Fibroblast of peridontal ligament (primary cell): ENCODE measurements around the gene KISS1.

Source experiments
- DNase-seq: peaks from one replicate; pipeline ENCODE4 v3.0.0-alpha.2; 2010; ENCODE audit errors: extremely low read depth

The KISS1 gene

DNA sequence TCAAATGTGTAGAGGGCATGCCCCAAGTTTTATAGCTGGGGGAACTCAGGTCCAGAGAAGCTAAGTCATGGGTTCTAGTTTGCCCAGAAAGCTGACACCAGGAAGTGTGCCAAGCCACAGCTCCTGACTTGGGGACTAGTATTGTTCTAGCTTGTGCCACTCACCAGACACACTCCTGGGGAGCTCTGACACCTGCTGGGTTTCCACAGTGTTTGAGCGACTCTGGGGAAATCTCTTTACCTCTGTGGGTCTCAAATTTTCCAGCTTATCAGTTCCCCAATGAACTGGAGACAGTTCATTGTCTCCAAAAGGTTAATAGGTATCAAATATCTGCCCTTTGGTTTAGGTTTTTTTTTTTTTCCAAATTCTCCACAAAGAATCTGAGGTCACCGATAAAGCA is 4.2 kb downstream of the KISS1 start:
- no peak for DNase-seq

DNA sequence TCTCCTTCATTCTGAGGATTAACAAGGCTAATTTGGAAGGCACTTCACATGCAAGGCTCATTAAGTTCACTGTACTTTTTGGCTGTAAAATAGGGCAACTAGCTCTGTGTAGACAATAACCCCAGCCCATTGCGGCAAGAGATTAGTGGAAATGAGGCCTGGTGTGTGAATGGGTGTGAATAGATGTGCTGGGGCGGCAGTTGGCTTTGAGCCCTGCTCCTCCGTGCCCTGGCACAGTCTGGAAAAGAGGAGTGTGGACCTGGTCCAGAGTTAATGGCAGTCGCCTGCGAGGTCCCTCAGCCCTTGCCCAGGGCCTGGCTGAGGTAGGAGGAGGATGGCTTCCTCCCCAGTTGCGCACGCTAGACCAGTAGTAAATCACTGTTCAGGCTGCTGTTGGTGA is 4.8 kb downstream of the KISS1 start:
- no peak for DNase-seq

DNA sequence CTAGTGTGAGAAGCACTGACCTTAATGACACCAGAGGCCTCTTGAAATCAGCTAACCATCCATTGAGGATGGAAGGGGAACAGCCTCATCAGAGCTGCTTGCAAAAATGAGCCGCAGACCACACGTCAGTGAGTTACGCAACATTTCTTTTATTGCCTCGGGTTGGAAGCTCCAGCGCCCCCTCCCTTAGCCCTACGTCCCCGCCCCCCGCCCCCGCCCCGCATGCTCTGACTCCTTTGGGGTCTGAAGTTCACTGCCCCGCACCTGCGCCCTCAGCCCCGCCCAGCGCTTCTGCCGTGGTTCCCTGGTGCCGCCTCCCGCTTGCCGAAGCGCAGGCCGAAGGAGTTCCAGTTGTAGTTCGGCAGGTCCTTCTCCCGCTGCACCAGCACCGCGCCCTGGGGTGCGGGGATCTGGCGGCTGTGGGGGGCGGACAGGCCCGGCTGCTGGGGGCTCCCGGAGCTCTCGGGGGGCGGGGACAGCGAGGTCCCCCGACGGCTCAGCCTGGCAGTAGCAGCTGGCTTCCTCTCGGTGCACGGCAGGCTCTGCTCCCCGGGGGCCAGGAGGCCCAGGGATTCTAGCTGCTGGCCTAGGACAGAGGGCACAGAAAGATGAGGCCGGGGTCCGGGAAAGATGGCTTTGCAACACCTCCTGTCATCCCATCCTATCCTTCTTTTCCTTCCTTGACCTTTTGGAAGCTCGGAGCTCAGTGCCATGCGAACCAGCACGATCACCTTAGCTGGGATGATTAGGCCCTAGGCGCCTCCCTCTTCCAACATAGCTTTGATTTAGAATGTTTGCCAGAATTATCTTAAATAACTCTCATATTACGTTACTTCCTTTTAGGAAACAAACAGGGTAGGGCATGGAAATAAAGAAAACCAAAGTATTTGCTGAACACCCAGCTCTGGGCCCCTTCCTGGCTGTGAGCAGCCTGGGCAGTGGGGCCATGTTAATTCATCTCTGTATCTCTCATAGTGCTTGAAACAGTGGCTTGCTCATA is 5.8 kb downstream of the KISS1 start:
- peak; percentile 40 for DNase-seq

DNA sequence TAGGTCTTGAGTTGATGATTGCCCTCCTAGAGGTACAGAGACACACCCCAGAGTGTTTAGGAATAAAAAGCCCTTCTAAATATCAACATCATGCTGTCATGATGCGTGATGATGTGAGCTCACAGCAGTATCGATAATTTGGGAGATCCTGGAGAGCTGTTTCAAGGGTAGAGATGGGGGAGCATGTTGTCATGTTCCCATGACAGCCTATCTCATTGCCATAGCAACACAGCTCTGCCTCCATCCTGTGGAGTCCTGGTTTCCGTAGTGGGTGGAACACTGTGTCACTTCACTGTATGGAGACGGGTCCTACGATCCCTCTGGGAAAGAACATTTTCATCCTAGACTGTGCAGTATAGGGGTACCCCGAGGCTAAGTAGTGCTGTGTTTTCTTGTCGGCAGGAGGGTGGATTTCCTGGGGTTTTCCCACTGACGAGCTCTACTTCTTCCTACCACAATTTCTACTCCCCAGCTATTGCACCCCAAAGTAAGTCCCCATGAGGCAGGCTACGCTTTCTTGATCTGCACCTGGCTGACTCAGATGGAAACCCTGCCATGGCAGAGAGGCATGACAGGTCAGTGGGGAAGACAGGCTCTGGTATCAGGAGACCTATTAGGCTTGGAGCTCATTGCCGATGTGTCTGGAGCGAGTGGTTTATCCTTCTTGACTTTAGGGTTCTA is 7.2 kb downstream of the KISS1 start:
- DNase-seq: no peak

DNA sequence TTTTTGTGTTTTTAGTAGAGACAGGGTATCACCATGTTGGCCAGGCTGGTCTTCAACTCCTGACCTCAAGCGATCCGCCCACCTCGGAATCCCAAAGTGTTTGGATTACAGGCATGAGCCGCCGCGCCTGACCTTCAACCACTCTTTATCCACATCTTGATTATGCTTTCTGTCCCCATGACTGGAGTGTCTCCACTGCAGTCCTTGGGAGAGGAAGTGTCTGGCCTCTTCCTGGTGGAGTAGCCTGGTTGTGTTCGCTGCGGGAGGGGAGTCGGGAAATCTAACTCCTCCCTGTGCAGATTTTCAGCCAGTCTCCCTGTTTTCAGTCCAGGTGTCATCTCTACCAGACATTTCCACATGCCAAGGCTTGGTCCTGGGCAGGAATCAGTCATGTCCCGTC is 9.7 kb downstream of the KISS1 start:
- DNase-seq: no peak

DNA sequence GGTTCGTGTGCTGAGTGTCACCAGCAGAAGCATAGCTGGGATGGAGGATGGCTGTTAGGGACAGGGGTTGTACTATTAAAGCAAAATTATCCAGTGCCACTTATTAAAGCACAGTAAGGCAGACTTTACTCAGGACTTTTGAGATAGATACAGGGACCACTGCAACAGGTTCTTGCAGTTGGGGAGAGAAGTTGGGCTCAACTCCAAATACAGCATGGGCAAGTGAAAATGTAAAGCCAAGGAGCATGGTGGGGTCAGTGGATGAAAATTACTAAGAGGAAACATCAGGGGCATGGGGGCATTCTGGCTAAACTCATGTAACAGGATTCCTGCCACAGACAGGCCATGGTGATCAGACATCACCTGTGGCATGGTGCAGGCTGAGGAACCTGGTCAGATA is 15.2 kb downstream of the KISS1 start:
- no peak for DNase-seq

DNA sequence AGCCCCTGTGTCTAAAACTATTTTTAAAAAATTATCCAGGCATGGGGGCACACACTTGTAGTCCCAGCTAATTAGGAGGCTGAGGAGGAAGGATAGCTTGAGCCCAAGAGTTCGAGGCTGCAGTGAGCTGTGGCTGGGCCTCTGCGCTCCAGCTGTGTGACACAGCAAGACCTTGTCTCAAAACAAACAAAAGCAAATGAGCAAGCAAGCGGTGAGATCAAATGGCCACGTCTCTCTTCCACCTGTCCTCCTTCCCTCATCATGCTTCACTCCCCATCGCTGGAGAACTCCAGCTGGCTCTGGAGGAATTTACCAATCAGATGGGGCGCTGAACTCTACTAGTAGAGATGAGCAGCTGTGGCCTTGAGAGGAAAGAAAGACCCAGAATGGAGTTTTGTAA is 16.2 kb downstream of the KISS1 start:
- no peak for DNase-seq

DNA sequence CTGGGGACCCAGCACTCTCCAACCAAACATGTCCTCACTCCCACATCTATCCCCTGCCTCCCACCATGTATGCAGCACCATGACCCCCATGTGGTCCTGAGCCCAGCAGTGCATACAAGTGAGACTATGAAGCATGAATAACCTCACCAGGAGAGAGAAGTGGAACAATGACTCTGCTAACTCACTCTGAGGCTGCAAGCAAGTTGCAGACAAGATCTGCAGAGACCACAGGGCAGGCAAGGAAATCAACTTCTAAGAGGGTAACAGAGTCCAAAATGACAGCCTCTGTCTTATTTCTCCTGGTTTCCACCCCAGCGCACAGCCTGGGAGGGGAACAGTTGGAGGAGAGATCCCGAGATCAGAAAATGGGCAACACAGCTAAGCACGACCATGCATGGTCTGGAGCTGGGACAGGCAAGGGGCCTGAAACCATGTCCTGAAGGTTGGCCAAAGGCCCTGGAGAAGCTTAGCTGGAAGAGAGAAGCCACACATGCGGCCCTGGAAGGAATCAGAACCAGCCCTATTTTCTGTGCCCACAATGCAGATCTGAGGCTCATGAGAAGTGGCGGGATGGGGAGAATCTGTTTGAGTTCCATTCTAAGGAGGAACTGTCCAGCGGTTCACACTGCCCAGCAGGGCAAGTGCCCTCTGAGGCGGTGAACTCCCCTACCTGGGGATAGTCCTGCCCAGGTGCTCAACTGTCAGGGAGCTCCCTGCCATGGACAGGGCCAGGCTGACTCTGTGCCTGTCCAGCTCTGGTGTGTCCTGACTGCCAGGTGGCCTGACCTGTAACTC is 17.6 kb downstream of the KISS1 start:
- DNase-seq: no peak

DNA sequence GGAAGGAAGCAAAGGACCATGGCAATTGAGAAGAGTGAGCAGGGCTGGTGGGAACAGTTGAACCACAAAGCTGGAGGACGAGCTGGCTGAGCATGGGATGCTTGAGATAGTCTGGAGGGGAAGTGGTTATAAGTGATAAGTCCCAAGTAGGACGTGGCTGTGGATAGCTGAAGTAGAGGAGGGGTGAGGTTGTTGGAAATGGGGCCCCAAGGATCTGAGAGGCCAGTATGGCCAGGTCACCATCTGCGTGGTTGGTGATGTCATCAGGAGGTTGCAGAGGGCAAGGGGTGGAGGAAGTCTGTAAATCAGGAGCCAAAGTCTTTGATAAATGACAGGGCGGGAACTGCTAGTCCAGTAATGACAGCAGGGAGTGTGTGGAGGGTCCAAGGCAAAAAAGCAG is 19.2 kb downstream of the KISS1 start:
- no peak for DNase-seq

DNA sequence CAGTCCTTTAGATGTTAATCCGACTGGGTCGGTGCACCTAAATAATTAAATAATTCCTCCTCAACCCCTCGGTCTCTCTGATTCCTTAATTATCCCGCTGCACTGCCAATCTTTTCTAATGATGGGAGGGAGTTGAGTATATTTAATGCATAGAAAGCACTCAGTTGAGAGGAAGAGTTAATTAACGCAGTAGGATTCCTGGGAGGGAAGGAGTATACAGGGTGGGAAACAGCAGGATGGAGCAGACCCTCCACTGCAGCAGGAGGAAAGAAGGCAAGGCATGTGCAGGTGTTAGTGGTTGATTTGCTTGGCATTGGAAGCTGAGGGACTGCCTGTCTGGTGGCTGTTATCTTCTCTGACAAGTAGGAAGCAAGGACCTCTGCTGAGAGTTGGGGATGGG is 20.2 kb downstream of the KISS1 start:
- DNase-seq: no peak

DNA sequence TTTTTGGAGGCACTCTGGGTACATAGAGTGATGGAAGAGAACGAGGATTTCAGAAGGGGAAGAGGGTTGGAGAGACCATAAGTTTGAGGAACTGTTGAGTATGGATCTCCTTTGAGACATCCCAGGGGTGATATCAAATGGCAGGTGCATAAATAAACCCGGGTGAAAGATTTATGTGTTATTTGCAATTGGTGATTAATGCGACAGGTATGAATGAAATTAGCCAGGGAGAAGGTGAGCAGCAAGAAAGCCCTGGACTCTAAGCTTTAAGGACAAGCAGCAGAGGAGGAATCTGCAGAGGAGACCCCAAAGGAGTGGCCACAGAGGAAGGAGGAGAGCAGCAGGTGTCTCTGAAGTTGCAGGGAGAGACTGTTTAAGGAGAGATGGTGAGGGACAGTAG is 21.3 kb downstream of the KISS1 start:
- DNase-seq: no peak

DNA sequence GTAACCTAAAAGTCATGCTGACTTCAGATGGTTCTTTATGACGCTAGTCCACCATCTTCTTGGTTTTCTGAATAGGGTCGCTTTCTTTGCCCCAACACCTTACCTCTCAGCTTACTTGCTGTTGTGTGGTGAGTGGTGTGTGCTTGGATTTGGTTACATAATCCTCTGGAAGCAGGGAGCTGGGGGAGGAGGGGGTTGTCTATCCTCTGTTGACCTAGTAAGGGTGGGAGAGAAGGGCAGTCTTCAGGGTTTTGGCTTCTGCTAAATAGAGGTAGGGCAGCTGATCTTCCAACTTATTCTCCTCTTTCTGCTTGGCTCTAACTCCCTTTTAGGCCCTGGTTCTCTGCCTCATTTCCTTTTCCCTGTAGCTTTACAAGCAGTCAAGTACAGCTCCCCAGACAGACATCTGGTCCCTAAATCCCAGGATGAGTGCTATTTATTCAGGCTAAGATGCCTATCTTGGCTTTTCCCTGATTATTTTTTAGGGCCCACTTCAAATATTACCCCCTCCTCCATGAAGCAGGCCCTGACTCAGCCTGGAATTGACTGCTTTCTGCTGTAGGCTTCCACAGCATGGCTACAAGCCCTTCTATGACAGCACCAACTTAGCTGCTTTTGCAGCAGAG is 23.8 kb downstream of the KISS1 start:
- DNase-seq: no peak

DNA sequence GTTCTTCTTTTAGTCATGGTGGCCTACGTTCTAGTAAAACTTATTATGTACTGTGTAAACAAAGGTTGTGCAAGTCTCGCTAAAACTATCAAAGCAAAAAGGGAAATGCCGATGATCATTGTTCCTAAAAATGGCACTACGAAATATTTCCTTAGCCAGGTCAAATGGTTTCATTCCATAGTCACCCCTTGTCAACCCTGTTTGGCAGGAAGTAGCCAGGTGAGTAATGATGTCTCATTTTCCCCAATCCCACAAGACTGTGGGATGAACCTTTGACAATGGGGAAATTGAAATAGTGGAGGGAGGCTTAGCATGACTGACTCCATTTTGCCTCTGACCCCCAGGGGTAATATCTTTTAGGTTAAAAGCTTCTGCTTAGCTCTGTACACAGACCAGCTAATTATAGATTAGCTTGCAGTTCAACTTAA is 24.5 kb downstream of the KISS1 start:
- DNase-seq: peak; percentile 11

DNA sequence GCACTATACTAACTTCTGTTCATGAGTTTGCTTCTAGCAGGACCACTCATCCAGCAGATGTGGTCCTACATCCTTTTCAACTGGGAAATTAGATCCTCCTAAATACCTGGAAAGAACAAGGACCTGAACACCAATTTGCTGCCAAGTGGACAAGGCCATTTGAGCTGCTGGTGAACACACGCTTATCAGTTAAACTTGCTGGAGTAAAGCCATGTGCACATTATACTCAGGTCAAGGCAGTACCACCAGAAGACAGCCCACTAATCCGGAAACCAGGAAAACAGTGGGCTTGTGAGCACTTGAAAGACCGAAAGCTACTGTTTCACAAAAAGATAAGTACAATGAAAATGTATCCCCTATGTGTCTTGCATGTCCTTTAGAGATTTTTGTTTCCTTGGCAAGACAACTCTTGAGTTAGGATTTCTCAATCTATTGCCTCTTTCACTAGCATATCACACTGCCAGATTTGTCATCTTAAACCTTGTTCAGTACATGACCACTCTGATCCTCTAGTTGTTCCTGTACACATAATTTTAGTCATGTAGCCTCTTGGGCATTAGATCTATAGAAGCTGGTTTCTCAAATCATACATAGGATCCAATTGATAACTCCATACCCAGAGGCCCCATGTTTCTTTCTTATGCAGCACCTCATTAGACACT is 25.7 kb downstream of the KISS1 start:
- no peak for DNase-seq

DNA sequence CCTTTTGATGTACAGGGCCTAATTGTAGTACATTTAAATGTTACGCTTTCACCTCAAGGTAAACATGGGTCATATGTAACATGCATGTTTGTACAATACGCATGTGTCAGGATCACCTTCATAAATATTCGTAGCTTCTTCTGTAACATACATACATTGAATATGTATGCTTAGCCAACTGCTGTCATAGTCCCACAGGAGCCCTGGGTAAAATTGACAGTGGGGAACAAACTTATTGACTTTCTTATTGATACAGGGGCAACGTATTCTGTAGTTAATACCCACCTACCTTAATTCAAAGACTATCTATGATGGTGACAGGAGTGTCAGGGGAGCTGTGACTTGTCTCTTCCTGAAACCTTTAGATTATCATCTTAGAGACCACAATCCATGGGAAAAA is 26.4 kb downstream of the KISS1 start:
- no peak for DNase-seq

DNA sequence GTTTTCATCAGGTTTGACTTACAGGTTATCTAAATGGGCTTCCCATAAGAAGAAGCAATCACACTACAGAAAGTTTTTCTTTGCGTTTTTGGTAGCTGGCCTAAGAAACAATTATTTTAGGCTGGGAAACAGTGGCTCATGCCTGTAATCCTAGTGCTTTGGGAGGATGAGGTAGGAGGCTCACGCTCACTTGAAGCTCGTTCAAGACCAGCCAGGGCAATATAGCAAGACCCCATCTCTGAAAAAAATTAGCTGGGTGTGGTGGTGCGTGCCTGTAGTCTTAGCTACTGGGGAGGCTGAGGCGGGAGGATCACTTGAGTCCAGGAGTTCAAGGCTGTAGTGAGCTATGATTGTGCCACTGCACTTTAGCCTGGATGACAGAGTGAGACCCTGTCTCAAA is 28.6 kb downstream of the KISS1 start:
- no peak for DNase-seq

DNA sequence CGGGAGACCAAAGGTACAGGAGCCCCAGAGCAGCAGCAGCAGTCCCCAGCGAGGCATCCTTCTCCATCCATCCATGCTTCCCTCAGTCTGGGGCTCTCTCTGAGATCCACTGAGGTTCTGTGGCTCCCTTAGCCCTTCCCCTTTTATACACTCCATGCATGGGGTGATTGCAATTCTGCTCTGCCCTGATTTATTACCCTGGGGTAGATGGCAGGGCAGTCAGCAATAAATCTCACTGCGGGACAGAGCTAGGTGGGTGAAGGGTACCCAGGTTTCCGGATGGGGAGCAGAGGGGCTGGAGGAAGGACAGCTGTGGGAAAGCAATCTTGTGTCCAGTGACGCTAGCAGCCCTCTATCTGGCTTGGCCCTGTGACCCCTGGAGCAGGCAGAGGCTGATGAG is 30.1 kb downstream of the KISS1 start, which contains the start of gene REN:
Gene REN (minus strand): TSS at position 119 of the 400 bp plus-strand sequence. CDS start 44 bp downstream, at position 75.
- DNase-seq: no peak

DNA sequence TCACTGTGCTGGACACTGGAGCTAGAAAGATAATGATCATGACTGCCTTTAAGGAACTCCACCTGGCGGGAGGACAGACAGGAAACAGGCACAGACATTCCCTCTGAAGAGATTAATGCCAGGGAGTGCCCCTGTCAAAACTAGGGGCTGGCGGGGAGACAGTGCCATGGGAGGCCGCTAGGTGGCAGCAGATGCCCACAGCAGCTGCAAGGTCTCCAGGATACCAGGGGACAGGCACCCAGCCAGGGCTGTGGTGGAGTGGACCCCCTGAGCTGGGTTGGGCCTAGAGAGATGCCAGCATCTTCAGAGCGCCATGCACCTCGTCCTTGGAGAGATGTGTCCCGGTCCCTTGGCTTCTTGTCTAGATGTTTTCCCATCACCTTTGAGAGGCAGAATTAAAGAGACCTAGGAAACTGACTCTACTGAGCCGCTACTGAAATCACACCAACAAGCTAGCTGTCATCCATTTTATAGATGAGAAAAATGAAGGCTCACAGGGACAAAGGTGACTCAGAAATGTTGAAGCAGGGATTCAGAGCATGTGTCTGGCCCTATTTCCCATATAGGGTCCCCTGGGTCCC is 33.7 kb downstream of the KISS1 start:
- peak; percentile 52 for DNase-seq

DNA sequence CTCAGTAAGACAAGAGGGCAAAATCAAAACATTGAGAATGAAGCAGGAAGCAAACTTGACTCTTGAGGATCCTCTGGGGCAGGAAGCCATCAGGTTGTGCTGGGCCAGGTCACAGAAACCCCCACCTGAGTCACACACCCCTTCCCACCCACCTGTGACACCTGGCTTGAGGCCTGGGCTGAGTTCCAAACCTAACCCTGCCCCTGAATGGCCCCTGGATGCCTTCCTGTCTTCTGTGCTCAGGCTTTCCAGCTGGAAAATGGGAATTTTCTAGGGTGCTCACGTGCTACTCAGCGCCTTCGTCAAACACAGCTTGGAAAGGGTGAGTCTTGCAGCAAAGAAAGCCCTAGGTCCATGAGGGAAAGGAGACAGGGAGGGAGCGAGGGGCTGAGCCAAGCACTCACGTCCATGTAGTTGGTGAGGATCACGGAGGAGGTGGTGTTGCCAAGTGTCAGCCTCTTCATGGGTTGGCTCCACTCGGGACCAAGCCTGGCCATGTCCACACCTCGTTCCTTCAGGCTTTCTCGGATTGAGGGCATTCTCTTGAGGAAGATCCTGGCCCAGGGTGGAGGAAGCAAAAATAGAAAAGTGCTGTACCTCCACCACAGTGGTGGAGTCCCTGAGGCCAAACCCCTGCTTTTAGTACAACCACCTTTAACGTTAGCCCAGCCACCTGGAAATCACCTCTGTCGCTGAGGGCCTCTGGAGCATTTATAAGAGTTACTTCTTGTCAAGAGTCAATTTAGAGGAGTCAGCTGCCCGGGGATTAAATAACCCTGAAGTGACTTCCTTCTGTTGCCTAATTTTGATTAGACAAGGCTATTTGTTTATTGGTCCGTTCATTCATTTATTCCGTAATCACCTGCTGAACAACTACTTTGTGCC is 34.4 kb downstream of the KISS1 start:
- no peak for DNase-seq

DNA sequence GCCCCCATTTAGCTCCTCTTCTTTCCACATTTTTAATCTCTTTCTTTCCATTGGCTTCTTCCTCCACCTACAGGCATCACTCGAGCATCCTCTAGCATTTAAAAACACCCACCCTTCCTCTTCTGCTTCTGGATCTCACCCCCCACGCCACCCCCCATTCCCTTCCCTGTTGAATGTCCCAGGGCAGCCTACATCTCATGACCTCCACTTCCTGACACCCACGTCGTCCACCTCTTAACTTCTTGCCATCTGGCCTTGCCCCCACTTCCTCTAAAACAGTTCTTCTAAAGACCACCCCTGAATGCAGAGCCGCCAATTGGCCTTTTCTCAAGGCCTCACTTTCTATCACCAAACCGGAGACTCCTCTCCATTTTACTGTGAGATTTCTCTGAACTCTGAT is 38.3 kb downstream of the KISS1 start:
- DNase-seq: no peak
